ENCODE measurements around the gene PRKD2.
"Not testable (repeated sequence)": the region's sequence is repeated elsewhere in the genome, so short reads cannot be mapped to it uniquely, and the experiment has no call there.

PRKD2 gene

GRCh38 chr19:46630586-46631205 is 86.2 kb downstream of the PRKD2 start:
- no peak for DNase-seq (ENCODE audit: low read depth)

- no peak for DNase-seq (ENCODE audit: low read depth)
Observed at GRCh38 chr19:46629546-46630025, 87.3 kb downstream of the PRKD2 start.

- DNase-seq (ENCODE audit: low read depth), result not testable (repeated sequence)
Observed at GRCh38 chr19:46628970-46629369, 87.9 kb downstream of the PRKD2 start.

GRCh38 chr19:46626446-46626845 is 90.5 kb downstream of the PRKD2 start:
- no peak for DNase-seq (ENCODE audit: low read depth)

- DNase-seq (ENCODE audit: low read depth), result no peak
Observed at GRCh38 chr19:46625731-46626130, 91.2 kb downstream of the PRKD2 start.

GRCh38 chr19:46624958-46625661 is 91.8 kb downstream of the PRKD2 start, which contains the start of gene PTGIR:
Gene PTGIR (minus strand): TSS chr19:46625089. CDS start chr19:46624225, 864 bp downstream.
- no peak for DNase-seq (ENCODE audit: low read depth)
